ENCODE data around the gene ADM2. TPM values are rescaled to one million over a fixed set of nuclear protein-coding genes. Genes with fewer than 3 reads are reported as not detected.
A peak's percentile ranks its signal among the peaks of the same experiment; 100 is the strongest.

Gene ADM2
- total RNA-seq, 3 donors from 2014 or later, result 0.95 to 3.9 (median 1.4) TPM

GRCh38 chr22:50529897-50530579, 48.7 kb downstream of the ADM2 start, which contains the start of gene TYMP:
TYMP (minus strand) TSS chr22:50530012; CDS start chr22:50529709, 303 bp downstream.
- Histone ChIP-seq H3K4me3 (peak within 1 kb of the TSS; percentile 36), H3K4me1 (ENCODE audit: low read depth) (peaks cover 34% of the 10 kb centered on the region), H3K9me3 (no peaks in the 10 kb centered on the region), H3K36me3 (ENCODE audit: low read depth) (no peaks in the 10 kb centered on the region)
- no peak for TF ChIP-seq CTCF (IDR thresholded peaks at IDR 0.05)
- peak; percentile 88 to 93 (median 92) for DNase-seq
- peak; percentile 57 for ATAC-seq
- intact Hi-C loops (cut with DNase I, micrococcal nuclease), result loop anchor here in 1 of 2 donors (5.0 kb wide), 1 partner anchor 92 kb away; no protein-coding TSS in a partner anchor

GRCh38 chr22:50530580-50530876, 49.2 kb downstream of the ADM2 start:
- Histone ChIP-seq H3K9me3 (no peaks in the 10 kb centered on the region), H3K36me3 (ENCODE audit: low read depth) (no peaks in the 10 kb centered on the region), H3K4me3 (peak overlapping the region; percentile 36), H3K4me1 (ENCODE audit: low read depth) (peaks cover 34% of the 10 kb centered on the region)
- TF ChIP-seq CTCF (IDR thresholded peaks at IDR 0.05), result no peak
- no peak for DNase-seq
- intact Hi-C loops (cut with DNase I, micrococcal nuclease), result no loop called here
- ATAC-seq, result peak; percentile 1

GRCh38 chr22:50530877-50531545, 49.7 kb downstream of the ADM2 start:
- H3K36me3 ChIP-seq (ENCODE audit: low read depth), result no peaks in the 10 kb centered on the region
- peak overlapping the region; percentile 36 for H3K4me3 ChIP-seq
- peak; percentile 92 to 97 (median 93) for DNase-seq
- no peaks in the 10 kb centered on the region for H3K9me3 ChIP-seq
- peaks cover 34% of the 10 kb centered on the region for H3K4me1 ChIP-seq (ENCODE audit: low read depth)
- no peak for TF ChIP-seq CTCF (IDR thresholded peaks at IDR 0.05)
- ATAC-seq, result peak; percentile 63
- intact Hi-C loops (cut with DNase I, micrococcal nuclease), result no loop called here

- ATAC-seq (peak; percentile 58), DNase-seq (peak; percentile 72 to 88 (median 83))
- intact Hi-C loops (cut with DNase I, micrococcal nuclease), result no loop called here
- H3K9me3 ChIP-seq, result no peaks in the 10 kb centered on the region
- TF ChIP-seq CTCF (IDR thresholded peaks at IDR 0.05), result no peak
- H3K4me1 ChIP-seq (ENCODE audit: low read depth), result peaks cover 34% of the 10 kb centered on the region
- peak overlapping the region; percentile 19 for H3K4me3 ChIP-seq
- H3K36me3 ChIP-seq (ENCODE audit: low read depth), result no peaks in the 10 kb centered on the region
Observed at GRCh38 chr22:50531546-50531961, 50.2 kb downstream of the ADM2 start.

- intact Hi-C loops (cut with DNase I, micrococcal nuclease), result no loop called here
- Histone ChIP-seq H3K4me3 (peak overlapping the region; percentile 19), H3K9me3 (no peaks in the 10 kb centered on the region), H3K4me1 (ENCODE audit: low read depth) (peaks cover 30% of the 10 kb centered on the region), H3K36me3 (ENCODE audit: low read depth) (no peaks in the 10 kb centered on the region)
- ATAC-seq (peak; percentile 52), DNase-seq (peak; percentile 85 to 89 (median 87))
- no peak for TF ChIP-seq CTCF (IDR thresholded peaks at IDR 0.05)
Observed at GRCh38 chr22:50531962-50532674, 50.8 kb downstream of the ADM2 start.

All from mucosa of descending colon (tissue), 3 donors.